GM18502 (cell line): Measurements from ENCODE around the gene ZMIZ1.

Source experiments
- ATAC-seq: cut with Tn5 transposase; IDR thresholded peaks from one replicate; pipeline ENCODE4 v1.9.1; 2021; ENCODE audit warnings: mild to moderate bottlenecking; ENCODE audit not compliant: unreplicated experiment, poor library complexity

Gene ZMIZ1

DNA sequence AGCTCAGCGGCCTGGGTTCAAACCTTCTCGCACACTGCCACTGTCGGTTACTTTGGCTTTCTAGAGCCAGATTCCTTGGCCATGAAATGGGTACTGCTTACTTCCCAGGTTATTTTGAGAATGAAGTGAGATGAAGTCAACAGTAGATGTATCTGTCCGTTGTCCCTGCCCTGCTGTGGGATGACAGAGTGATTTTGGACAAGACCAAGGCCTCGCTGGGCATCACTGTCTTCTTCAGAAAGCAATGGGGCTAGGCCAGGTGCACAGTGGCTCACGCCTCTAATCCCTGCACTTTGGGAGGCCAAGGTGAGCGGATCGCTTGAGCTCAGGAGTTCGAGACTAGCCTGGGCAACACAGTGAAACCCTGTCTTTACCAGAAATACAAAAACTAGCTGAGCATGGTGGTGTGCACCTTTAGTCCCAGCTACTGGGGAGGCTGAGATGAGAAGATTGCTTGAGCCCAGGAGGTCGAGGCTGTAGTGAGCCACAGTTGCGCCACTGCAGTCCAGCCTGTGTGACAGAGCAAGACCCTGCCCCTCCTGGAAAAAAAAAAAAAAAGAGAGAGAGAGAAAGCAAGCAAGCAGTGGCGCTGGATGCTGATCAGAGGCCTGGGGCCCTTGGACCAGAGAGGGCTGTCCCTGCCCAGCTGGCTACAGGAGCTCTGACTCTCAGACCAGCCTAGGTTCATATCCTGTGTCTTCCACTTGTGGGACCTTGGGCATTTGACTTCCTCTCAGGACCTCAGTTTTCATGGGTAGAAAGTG, 25.8 kb downstream of the ZMIZ1 start:
- no peak for ATAC-seq

DNA sequence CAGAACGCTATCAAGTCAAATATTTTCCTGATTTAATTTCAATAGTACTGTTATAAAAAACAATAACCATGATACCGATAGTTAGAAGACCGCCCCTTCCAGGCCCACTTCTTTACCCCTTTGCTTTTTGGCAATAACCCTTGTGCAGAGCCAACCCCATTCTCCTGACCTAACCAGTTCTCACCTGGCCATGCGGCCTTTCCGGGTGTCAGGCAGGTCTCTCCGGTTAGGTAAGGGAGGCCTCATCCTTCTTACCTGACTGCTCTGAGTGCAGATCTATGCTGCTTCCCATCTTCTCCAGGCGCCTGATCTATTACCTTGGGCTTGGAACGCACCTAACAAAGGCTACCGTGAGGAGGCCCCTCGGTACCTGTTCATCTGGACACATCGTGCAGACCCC, 26.6 kb downstream of the ZMIZ1 start:
- ATAC-seq = no peak

DNA sequence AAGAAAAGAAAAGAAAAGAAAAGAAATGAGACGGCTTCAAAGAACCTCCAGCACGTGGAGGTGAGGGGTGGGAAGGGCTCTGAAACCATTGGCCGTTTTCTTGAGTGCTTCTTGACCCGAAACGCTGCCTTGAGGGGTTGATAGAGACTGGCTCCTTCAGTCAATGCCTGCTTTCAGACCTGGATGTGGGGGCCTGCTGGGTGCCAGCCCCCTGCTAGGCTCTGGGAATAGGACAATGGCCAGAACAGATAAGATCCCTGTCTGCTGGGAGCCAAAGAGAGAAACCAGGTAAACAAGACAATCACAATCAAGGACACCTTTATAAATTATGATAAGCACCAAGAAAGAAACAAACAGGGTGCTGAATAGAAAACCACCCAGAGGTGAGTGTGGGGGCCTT, 27.7 kb downstream of the ZMIZ1 start:
- ATAC-seq = no peak

DNA sequence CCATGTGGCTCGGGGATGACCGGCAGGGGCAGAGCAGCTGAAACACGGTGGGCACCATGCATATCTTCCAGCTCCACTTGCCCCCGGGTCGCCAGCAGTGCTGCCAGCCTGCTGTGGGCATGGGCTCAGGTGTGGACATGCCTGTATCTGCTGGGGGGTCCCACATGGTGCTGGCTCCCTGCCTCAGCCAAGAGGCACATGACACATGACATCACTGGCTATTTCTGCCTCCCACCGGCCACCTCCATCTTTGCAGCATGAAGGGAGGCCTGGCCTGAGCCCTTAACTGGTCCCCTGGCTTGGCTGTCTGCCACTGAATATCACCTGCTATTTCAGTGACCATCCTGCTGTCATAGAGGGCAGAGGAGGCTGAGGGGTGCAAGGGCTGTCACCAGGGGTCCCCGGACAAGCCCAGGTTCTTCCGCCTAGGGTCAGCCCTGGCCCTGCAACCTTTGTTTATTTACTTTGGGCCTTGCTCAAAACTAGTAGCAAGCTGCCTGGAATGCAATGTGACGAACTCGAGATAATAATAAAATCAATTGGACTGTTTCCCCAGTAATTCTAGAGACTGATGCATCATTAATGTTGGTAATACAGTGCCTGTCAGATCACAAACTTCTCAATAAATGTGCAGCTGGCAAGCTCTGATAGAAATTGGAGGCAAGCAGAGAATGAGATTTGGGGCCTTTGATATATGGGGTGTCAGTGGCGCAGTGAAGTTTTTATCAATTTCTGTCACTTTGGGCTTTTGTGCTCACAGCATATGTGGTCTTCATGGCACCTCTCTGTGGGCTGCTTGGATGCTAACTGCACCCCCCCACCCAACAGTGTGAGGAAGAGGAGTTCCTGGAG, 28.5 kb downstream of the ZMIZ1 start:
- no peak for ATAC-seq

DNA sequence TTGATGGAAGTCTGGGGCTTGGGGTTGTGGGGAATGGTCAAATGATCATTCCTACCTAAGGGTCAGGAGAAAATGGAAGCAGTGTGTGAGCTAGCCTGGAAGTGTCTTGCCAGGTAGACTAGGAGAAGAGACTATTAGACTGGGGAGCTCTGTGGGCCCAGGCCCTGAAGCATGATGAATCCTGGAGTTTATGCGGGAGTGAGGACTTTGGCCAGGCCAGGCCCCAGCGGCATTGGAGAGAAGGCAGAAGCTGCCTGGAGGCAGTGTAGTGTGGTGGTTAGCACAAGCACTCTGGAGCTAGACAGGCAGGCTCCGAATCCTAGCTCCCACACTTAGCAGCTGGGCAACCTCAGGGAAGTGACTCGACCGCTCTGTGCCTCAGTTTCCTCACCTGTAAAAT, 29.3 kb downstream of the ZMIZ1 start:
- no peak for ATAC-seq

DNA sequence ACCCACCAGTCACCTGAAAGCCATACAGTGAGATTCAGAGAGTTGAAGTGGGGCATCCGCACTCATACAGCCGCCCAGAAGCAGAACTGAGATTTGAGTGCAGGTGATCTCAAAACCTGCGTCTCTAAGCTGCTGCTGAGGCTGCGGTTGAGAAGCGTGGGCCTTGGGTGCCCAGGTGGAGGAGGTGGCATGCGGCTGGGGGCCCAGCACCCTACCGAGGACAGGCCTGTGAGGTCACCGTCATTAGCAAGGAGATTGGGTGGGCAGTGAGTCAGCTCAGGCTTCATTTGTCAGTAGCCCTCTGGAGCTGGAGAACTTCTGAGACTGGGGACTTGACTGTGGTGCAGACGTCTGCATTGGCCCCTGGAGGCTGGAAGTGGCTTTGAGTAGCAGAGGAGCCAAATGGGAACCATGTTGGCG, 29.8 kb downstream of the ZMIZ1 start:
- peak; percentile 87 for ATAC-seq

DNA sequence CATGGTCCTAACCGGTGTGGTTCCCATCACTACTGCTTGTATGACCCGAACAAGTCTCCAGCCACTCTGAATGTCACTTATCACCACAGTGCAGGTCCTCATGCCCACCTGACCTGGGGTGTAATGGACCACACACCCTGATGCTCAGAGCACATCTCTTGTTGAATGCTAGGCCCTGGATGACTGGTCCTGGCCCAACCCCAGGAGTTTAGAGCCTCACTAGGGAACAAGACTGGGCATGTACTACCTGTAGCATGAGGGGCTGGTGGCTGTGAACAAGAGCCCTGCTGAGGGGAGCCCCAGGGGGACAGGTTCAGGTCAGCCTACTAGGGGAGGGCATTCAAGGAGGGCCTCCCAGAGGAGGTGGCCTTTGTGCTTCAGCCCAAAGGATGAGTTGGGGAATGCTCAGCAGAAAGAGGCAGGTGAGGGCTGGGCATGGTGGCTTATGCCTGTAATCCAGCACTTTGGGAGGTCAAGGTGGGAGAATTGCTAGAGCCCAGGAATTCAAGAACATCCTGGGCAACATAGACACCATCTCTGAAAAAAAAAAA, 31.2 kb downstream of the ZMIZ1 start:
- ATAC-seq = no peak

DNA sequence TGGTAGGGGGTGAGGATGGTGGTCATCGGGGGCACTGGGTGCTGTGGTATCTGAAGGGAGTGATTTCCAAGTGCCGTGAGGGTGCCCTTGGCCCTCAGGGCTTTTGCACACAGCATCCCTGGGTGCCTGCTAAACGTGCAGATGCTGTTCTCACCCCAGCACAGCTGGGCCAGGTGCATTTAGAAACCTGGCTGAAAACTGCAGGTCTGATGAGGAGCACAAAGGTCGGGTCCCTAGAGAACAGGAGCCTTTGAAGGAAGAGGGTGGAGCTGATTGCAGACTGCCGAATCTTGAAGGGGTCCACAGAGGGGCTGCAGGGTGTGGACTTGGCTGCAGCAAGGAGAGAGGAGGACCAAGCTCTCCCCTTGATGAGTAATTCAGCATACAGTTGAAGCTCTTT, 32.0 kb downstream of the ZMIZ1 start:
- no peak for ATAC-seq

DNA sequence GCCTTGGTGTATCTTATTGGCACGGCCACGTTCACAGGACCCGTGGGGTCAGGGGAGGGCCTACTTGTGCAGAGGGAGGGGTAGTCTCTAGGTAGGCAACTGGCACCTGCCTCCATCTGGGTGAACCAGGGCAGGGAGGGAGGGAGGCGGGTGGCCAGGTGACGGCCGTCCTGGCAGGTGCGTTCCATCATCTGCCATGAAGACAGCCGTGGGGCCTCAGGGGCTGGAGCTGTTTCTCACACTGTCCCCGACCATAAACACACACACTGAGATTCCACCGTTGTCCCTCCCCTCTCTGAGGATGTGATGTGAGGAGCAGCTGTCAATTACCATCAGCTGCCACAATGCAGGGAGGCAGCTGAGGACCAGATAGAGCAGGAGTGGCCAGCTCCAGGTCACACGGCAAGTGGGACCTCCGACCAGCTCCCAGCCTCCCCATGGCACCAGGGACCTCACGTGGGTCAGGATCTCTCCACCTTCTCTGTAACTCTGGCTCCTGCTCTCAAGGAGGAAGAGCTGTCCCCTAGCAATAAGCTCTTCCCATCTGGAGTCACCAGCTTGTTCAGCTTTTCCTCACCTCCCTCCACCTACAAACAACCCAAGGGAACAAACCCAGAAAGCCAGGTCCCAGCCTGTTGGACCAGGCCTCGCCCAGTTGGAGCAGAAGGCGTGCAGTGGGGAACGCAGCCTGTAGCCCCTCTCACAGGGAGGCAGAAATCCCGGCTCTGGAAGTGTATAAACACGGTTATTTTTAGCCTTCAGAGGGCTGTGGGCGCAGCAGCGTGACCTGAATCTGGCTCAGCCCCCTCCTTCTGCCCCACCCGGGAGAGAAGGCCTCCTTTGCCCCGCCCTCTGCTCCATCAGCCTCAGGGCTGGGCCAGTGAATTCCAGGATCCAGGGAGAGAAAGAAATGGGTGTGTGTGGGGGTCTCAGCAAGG, 33.1 kb downstream of the ZMIZ1 start:
- ATAC-seq = no peak

DNA sequence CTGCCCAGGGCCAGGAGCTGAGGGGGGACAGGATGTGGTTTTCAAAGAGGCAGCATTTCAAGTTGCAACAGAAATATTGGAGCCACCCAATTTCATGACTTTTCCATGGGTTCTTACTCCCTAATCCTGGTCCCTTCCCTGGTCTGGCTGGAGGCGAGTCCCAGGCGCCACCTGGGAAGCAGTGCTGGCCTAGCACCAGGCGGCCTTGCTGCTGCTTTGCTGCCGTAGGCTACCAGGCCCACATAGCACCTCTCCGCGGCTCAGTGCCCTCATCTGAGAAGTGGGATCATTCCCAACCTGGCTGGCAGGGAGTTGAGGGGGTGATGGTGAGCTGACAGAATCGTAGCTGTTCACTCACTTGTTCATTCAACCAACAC, 33.7 kb downstream of the ZMIZ1 start:
- no peak for ATAC-seq

DNA sequence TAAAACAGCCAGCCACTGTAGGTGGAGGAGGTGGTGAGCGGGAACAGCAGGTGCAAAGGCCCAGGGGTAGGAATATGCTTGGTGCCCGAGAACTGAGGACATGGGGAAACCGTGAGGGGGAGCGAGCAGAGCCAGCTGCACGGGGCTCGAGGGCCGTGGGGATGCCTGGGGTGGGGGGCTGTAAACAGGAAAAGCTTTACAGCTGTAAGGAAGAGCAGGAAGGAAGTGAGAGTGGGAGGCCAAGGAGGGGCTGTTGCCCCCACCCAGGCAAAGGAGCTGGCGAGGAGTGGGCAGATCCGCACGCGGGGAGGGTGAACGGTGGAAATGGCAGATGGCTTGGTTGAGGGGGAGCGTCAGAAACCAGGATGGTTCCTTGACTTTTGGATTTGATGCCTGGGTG, 34.4 kb downstream of the ZMIZ1 start:
- no peak for ATAC-seq

DNA sequence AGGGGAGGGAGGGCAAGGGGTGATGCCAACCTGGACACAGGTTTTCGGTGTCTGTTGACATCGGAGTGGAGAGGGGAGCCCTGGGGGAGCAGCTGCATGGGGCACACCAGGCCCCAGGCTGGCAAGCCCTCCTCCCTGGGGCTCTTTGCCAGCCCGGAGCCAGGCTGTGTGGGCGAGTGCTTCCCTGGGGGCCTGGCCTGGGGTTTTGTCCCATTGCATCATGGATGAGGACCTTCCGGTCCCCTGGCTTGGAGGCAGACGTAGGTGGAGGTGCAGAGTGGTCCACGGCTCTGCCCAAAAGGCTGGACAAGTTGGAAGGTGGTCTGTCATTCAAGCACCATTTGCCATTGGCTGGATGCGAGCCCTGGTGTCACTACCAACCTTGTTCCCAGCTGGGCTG, 34.8 kb downstream of the ZMIZ1 start:
- no peak for ATAC-seq

DNA sequence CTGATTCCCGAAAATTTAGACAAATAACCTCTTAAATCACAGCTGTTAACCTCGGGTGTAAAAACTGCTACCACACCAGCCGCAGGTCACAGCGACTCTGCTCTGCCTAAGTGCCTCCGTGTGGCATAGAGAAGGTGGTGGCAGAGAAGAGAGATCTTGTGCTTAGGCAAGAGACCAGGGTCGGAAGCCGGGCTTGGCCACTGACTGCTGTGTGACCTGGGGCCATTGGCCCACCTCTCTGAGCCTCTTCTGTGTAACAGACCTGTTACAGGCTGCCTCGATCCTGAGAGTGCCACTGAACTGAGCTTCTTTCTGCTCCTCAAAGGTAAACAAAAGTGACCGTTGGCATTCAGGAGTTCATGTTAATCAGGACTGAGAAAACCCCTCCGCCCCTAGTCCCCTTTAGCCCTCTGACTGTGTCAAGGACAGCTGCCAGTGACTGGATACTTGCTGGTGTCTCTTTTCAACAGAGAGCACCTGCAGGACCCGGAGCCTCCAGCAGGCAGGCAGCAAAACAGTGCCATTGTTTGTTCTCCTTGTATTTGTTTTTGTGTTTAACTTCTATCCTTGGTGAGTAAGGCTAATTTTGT, 36.5 kb downstream of the ZMIZ1 start:
- no peak for ATAC-seq

DNA sequence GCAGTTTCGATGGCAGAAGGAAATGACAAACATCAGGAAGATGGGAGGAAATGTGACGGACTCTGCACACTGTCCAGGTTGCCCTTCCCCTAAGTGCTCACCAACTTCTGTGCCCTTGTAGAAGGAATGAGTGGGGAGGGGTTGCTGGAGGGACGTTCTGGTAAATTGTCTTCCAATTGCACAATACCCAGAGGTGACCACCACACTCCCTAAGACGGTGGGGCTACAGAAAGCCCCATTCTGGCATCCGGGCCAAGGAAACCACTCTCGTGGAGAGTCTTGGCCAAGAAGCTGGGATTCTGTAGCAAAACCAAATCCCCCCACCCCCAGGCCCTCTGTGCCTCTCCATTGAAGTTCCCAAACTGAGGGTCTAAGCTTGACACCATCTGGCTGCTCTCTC, 37.1 kb downstream of the ZMIZ1 start:
- no peak for ATAC-seq

DNA sequence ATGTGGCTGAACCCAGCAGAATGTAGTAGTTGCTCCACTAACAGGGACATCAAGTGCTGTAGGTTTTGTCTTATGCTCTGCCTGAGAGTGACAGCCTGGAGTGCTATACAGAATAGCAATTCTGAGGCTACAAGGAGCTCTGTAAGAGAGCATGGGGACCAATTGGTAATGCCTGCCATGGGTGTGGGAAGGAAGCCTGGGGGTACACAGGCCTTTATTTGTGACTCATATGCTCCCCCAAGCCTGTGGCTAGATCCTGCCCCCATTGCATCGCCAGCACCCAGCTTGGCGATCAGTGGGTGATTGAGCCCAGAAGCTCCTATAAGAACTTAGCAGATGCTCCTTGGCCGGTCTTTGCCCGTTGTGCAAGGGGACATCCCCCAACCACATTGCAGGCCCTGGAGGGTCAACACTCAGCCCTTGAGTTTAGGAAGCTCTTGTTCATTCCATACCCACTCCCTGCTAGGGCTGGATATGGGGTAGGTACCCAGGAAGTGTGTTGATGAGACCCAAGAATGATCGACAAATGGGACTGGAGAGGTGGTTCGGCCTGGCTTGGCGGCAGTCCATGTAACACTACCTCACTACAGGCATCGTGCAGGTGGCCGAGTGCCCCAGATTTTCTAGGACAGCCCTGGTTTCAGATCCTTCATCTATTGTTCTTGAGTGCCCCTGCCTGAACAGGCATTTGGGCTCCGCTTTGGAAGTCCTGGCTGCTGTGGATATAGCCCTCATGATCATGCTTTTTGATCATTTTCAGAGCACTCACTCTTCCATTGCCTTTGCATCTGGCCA, 37.7 kb downstream of the ZMIZ1 start:
- ATAC-seq = no peak

DNA sequence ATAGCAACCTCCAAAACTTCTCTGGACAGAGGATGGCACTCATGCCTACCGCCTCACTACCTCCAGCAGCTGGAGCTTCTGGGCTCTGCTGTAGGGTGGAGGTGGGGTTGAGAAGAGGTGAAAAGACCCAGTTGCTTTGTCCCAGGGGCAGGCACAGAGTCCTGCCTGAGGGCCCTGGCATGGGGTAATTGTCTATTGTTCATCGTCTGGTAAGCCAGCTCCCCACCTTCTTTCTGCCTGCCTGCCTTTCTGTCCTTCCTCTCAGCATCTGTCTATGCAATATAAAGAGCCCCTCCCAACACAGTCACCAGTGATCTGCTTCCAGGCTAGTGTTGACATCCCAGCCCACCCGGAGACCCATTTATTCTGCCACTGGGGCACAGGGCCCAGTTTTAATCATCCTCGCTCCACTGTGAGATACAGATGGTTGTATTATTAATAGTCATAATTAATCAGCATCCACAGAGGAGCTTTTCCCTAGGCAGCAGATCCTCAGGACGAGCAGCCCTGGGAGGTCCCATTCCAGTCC, 39.0 kb downstream of the ZMIZ1 start:
- ATAC-seq = no peak

DNA sequence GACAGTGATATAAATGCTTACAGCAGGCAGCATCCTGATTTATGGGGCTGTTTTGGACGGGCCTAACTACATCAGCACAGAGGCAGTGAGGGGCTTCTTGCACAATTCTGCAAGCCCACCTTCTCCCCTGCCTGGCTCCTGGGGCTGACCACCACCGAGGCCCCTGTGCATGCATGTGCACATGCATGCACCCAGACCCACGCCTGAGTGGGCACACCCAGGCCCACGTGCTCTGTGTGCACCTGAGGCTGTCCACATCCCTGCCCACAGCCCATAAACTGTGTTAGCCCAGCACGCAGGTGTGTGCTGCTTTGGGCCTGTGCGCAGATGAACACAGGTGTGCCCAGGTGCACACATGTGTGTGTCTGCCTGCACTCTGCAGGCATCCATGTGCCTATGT, 40.0 kb downstream of the ZMIZ1 start:
- no peak for ATAC-seq

DNA sequence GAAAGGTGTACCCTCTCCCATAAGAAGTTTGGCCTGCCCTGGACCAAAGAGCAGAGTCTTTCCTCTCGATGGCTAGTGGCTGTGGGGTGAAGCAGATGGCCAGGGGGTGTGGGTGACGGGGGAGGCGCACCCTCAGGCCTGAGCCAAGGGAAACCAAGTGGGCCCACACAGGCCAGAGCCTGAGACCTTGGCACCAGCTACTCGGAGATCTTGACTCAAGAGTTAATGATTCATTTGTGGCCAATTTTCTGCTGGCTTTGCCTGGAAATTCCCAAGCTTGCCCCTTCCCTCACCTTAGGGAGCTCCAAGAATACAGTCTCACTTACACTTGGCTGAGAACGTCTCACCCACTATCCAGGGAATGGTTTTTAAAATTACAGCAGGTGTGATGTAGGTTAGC, 42.7 kb downstream of the ZMIZ1 start:
- no peak for ATAC-seq
